B cell (primary cell): ENCODE measurements around the gene ZNF804A.

ENCODE experiments used
- EZH2 ChIP-seq: IDR thresholded peaks from 2 replicates; pipeline ENCODE4 v1.6.1; 2012; ENCODE audit warnings: borderline replicate concordance, low read depth, mild to moderate bottlenecking, moderate library complexity, low read length; ENCODE audit not compliant: insufficient read depth, poor library complexity, severe bottlenecking
- TF ChIP-seq, protein P1 (sequence below): fragments of 200-600 bp; IDR thresholded peaks from one replicate; pipeline ENCODE4 v1.8.0; 2022; ENCODE audit warnings: antibody characterized with exemption, mild to moderate bottlenecking

DNA sequence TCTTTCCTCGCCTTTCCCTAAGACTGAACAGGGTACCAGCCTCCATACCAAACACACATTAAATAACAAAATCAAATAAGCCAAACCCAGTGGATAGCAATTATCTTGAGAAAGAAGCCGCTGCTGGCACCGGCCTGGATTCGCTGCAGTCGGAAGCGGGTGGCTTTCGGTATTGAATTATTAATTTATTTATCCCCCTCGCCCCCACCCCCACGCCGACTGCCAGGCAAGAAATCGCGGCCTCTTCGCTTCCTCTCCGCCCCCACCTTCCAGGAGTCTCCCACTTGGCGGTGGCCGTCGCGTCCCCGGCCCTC lies 370 bp upstream of the ZNF804A start:
- TF ChIP-seq, protein P1, sequence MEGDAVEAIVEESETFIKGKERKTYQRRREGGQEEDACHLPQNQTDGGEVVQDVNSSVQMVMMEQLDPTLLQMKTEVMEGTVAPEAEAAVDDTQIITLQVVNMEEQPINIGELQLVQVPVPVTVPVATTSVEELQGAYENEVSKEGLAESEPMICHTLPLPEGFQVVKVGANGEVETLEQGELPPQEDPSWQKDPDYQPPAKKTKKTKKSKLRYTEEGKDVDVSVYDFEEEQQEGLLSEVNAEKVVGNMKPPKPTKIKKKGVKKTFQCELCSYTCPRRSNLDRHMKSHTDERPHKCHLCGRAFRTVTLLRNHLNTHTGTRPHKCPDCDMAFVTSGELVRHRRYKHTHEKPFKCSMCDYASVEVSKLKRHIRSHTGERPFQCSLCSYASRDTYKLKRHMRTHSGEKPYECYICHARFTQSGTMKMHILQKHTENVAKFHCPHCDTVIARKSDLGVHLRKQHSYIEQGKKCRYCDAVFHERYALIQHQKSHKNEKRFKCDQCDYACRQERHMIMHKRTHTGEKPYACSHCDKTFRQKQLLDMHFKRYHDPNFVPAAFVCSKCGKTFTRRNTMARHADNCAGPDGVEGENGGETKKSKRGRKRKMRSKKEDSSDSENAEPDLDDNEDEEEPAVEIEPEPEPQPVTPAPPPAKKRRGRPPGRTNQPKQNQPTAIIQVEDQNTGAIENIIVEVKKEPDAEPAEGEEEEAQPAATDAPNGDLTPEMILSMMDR, result no peak
- no peak for TF ChIP-seq EZH2
